Fibroblast of peridontal ligament (primary cell): ENCODE results near the gene NEDD4L.

Experiments used
- DNase-seq: peaks from one replicate; pipeline ENCODE4 v3.0.0-alpha.2; 2010; ENCODE audit errors: extremely low read depth

The NEDD4L gene

GRCh38 chr18:58095222-58095621 is 51.2 kb downstream of the NEDD4L start:
- no peak for DNase-seq

- no peak for DNase-seq
Measured at GRCh38 chr18:58095655-58096054, 51.6 kb downstream of the NEDD4L start.

- no peak for DNase-seq
Measured at GRCh38 chr18:58096658-58097057, 52.6 kb downstream of the NEDD4L start.

- DNase-seq = peak; percentile 10
Measured at GRCh38 chr18:58097121-58097906, 53.3 kb downstream of the NEDD4L start.

- DNase-seq = no peak
Measured at GRCh38 chr18:58097907-58098166, 53.8 kb downstream of the NEDD4L start.

- no peak for DNase-seq
Measured at GRCh38 chr18:58098706-58099105, 54.7 kb downstream of the NEDD4L start.

- no peak for DNase-seq
Measured at GRCh38 chr18:58100154-58100553, 56.1 kb downstream of the NEDD4L start.

GRCh38 chr18:58101291-58101794 is 57.3 kb downstream of the NEDD4L start:
- DNase-seq = no peak

GRCh38 chr18:58102018-58102417 is 58.0 kb downstream of the NEDD4L start:
- DNase-seq = no peak

GRCh38 chr18:58102875-58103274 is 58.8 kb downstream of the NEDD4L start:
- no peak for DNase-seq

GRCh38 chr18:58103339-58103985 is 59.4 kb downstream of the NEDD4L start:
- peak; percentile 54 for DNase-seq

- DNase-seq = no peak
Measured at GRCh38 chr18:58104096-58104495, 60.1 kb downstream of the NEDD4L start.

GRCh38 chr18:58105206-58105887 is 61.3 kb downstream of the NEDD4L start:
- DNase-seq = no peak

GRCh38 chr18:58105888-58106260 is 61.8 kb downstream of the NEDD4L start:
- no peak for DNase-seq

GRCh38 chr18:58106289-58107070 is 62.5 kb downstream of the NEDD4L start:
- no peak for DNase-seq

GRCh38 chr18:58109256-58109655 is 65.2 kb downstream of the NEDD4L start:
- DNase-seq = no peak

GRCh38 chr18:58110398-58110797 is 66.4 kb downstream of the NEDD4L start:
- DNase-seq = no peak

GRCh38 chr18:58112174-58112573 is 68.1 kb downstream of the NEDD4L start:
- DNase-seq = no peak

GRCh38 chr18:58113337-58113736 is 69.3 kb downstream of the NEDD4L start:
- DNase-seq = no peak

- no peak for DNase-seq
Measured at GRCh38 chr18:58114766-58115165, 70.7 kb downstream of the NEDD4L start.

- DNase-seq = no peak
Measured at GRCh38 chr18:58116818-58117217, 72.8 kb downstream of the NEDD4L start.

GRCh38 chr18:58117786-58118403 is 73.9 kb downstream of the NEDD4L start:
- DNase-seq = peak; percentile 72
